ENCODE data around the gene RBMS3. TPM values are rescaled to one million over a fixed set of nuclear protein-coding genes. Genes with fewer than 3 reads are reported as not detected.

Gene RBMS3
- total RNA-seq, 1 donor from 2014 or later, result 3.4 TPM

GRCh38 chr3:29606416-29606815 lies 325.5 kb downstream of the RBMS3 start:
- no peak for DNase-seq (ENCODE audit: low read depth)
- FAIRE-seq, result no peak
- Histone ChIP-seq H3K27me3 (ENCODE audit: control insufficient read depth, insufficient read depth, low read length) (no peaks in the 10 kb centered on the region), H3K36me3 (ENCODE audit: control insufficient read depth, insufficient read depth, low read length) (no peaks in the 10 kb centered on the region), H3K4me3 (ENCODE audit: low read depth, low read length) (no peak overlapping the region)
- TF ChIP-seq CTCF (IDR thresholded peaks at IDR 0.05; ENCODE audit: insufficient read depth, low read length, severe bottlenecking), result no peak

- no peak for TF ChIP-seq CTCF (IDR thresholded peaks at IDR 0.05; ENCODE audit: insufficient read depth, low read length, severe bottlenecking)
- FAIRE-seq (no peak), DNase-seq (ENCODE audit: low read depth) (no peak)
- no peaks in the 10 kb centered on the region for H3K36me3 ChIP-seq (ENCODE audit: control insufficient read depth, insufficient read depth, low read length)
- H3K4me3 ChIP-seq (ENCODE audit: low read depth, low read length), result no peak overlapping the region
- no peaks in the 10 kb centered on the region for H3K27me3 ChIP-seq (ENCODE audit: control insufficient read depth, insufficient read depth, low read length)
Observed at GRCh38 chr3:29608414-29609327, 327.8 kb downstream of the RBMS3 start.

GRCh38 chr3:29609328-29609811 lies 328.5 kb downstream of the RBMS3 start:
- no peaks in the 10 kb centered on the region for H3K27me3 ChIP-seq (ENCODE audit: control insufficient read depth, insufficient read depth, low read length)
- DNase-seq (ENCODE audit: low read depth) (no peak), FAIRE-seq (no peak)
- no peaks in the 10 kb centered on the region for H3K36me3 ChIP-seq (ENCODE audit: control insufficient read depth, insufficient read depth, low read length)
- H3K4me3 ChIP-seq (ENCODE audit: low read depth, low read length), result no peak overlapping the region
- no peak for TF ChIP-seq CTCF (IDR thresholded peaks at IDR 0.05; ENCODE audit: insufficient read depth, low read length, severe bottlenecking)

- TF ChIP-seq CTCF (IDR thresholded peaks at IDR 0.05; ENCODE audit: insufficient read depth, low read length, severe bottlenecking), result no peak
- FAIRE-seq (no peak), DNase-seq (ENCODE audit: low read depth) (no peak)
- no peaks in the 10 kb centered on the region for H3K27me3 ChIP-seq (ENCODE audit: control insufficient read depth, insufficient read depth, low read length)
- H3K4me3 ChIP-seq (ENCODE audit: low read depth, low read length), result no peak overlapping the region
- no peaks in the 10 kb centered on the region for H3K36me3 ChIP-seq (ENCODE audit: control insufficient read depth, insufficient read depth, low read length)
Observed at GRCh38 chr3:29610781-29611180, 329.9 kb downstream of the RBMS3 start.

- DNase-seq (ENCODE audit: low read depth) (no peak), FAIRE-seq (no peak)
- TF ChIP-seq CTCF (IDR thresholded peaks at IDR 0.05; ENCODE audit: insufficient read depth, low read length, severe bottlenecking), result no peak
- H3K4me3 ChIP-seq (ENCODE audit: low read depth, low read length), result no peak overlapping the region
- no peaks in the 10 kb centered on the region for H3K27me3 ChIP-seq (ENCODE audit: control insufficient read depth, insufficient read depth, low read length)
- no peaks in the 10 kb centered on the region for H3K36me3 ChIP-seq (ENCODE audit: control insufficient read depth, insufficient read depth, low read length)
Observed at GRCh38 chr3:29611252-29611651, 330.4 kb downstream of the RBMS3 start.

All from bronchial epithelial cell (primary cell).